ENCODE measurements around the gene CNOT11.
"Not testable (repeated sequence)": the region's sequence is repeated elsewhere in the genome, so short reads cannot be mapped to it uniquely, and the experiment has no call there.

DNA sequence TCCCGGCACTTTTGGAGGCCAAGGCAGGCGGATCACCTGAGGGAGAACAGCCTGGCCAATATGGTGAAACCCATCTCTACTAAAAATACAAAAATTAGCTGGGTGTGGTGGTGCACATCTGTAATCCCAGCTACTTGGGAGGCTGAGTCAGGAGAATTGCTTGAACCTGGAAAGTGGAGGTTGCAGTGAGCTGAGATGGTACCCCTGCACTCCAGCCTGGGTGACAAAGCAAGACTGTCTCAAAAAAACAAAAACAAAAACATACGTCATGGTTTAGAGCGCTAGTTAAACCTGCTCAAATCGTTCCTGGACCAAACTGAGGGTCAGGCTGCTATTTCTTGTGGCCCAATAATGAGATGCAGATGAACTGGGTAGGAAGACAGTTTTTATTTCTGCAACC, 7.2 kb upstream of the CNOT11 start:
- TF ChIP-seq, protein P1, sequence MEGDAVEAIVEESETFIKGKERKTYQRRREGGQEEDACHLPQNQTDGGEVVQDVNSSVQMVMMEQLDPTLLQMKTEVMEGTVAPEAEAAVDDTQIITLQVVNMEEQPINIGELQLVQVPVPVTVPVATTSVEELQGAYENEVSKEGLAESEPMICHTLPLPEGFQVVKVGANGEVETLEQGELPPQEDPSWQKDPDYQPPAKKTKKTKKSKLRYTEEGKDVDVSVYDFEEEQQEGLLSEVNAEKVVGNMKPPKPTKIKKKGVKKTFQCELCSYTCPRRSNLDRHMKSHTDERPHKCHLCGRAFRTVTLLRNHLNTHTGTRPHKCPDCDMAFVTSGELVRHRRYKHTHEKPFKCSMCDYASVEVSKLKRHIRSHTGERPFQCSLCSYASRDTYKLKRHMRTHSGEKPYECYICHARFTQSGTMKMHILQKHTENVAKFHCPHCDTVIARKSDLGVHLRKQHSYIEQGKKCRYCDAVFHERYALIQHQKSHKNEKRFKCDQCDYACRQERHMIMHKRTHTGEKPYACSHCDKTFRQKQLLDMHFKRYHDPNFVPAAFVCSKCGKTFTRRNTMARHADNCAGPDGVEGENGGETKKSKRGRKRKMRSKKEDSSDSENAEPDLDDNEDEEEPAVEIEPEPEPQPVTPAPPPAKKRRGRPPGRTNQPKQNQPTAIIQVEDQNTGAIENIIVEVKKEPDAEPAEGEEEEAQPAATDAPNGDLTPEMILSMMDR (conservative IDR thresholded peaks at IDR 0.05), result not testable (repeated sequence)
- not testable (repeated sequence) for TF ChIP-seq EZH2 (IDR thresholded peaks at IDR 0.05; ENCODE audit: low read depth)
